ENCODE results near the gene SPTBN1.

SPTBN1 gene

DNA sequence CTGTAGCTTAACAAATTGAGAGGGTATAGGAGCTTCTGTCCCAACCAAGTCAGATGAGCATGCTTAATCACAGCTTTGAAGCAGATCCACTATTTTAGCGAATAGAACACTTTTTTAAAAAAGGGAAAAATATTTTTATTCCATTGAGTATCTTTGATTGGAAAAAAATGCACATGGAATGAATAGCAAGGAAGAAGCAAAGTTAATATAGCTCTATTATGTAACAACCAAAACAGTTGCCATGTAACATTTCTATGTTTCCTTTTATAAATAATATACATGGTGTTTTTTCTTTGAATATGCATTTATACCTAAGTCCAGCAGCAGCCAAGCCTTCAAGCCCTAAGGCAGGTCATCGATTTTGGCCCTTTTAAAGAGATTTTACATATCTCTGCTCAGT is 21.4 kb upstream of the SPTBN1 start:
- intact Hi-C loops (cut with DNase I; ENCODE audit: low total_unique reads) = no loop called here
- H3K36me3 ChIP-seq = no peaks in the 10 kb centered on the region
- no peak overlapping the region for H3K4me3 ChIP-seq
- TF ChIP-seq, protein P1, sequence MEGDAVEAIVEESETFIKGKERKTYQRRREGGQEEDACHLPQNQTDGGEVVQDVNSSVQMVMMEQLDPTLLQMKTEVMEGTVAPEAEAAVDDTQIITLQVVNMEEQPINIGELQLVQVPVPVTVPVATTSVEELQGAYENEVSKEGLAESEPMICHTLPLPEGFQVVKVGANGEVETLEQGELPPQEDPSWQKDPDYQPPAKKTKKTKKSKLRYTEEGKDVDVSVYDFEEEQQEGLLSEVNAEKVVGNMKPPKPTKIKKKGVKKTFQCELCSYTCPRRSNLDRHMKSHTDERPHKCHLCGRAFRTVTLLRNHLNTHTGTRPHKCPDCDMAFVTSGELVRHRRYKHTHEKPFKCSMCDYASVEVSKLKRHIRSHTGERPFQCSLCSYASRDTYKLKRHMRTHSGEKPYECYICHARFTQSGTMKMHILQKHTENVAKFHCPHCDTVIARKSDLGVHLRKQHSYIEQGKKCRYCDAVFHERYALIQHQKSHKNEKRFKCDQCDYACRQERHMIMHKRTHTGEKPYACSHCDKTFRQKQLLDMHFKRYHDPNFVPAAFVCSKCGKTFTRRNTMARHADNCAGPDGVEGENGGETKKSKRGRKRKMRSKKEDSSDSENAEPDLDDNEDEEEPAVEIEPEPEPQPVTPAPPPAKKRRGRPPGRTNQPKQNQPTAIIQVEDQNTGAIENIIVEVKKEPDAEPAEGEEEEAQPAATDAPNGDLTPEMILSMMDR (IDR thresholded peaks at IDR 0.05) = no peak
- H3K27me3 ChIP-seq = no peaks in the 10 kb centered on the region
- H3K9me3 ChIP-seq = no peaks in the 10 kb centered on the region
- DNase-seq = no peak
- H3K4me1 ChIP-seq = peaks cover 0 to 25% (median 2%) of the 10 kb centered on the region in 4 donors
- H3K27ac ChIP-seq = no peak overlapping the region

DNA sequence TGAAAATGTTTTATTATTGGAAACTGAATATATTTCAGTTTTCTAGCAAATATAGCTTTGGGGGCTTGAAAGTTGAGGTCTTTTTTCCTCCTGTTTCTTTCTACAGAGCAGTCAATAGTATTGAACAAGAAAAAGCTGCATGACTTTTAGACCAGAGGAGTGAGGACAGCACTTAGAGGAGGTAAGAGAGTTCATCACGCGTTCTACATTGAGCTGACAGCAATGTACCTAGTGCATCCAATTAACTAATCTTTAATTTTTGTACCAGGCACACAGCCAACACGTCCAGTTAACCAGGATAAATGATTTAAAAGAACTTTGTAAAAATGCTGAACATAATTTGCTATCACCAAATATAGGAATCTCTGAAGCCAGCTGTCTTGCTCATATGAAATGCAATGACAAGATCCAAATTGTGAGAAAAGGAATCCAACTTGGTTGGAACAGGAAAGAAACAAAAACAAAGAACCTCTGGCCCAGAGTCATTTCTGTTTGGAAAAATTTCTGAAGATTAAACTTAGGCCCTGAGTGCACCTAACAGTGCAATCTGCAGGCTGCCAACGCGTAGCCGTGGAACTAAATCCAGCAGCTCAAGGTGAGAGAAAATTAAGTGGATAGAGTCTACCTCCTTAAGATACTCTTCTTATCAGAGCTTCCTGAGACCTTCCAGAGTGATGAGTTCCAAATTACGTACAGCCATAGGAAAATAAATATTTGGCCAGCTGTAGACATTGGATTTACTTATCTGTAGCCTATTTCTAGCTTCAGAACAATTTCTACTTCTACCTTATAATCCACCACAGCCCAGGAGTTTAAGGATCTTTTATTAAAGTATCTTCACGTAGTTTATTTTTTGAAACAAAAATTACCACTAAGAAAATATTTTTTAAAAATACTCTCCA is 20.6 kb upstream of the SPTBN1 start:
- Histone ChIP-seq H3K4me1 (peaks cover 0 to 20% (median 2%) of the 10 kb centered on the region in 4 donors), H3K27me3 (no peaks in the 10 kb centered on the region), H3K4me3 (no peak overlapping the region), H3K27ac (peak overlapping the region in 1 of 2 donors; percentile 10), H3K36me3 (no peaks in the 10 kb centered on the region), H3K9me3 (no peaks in the 10 kb centered on the region)
- TF ChIP-seq, protein P1 (IDR thresholded peaks at IDR 0.05) = no peak
- no peak for DNase-seq
- intact Hi-C loops (cut with DNase I; ENCODE audit: low total_unique reads) = no loop called here

DNA sequence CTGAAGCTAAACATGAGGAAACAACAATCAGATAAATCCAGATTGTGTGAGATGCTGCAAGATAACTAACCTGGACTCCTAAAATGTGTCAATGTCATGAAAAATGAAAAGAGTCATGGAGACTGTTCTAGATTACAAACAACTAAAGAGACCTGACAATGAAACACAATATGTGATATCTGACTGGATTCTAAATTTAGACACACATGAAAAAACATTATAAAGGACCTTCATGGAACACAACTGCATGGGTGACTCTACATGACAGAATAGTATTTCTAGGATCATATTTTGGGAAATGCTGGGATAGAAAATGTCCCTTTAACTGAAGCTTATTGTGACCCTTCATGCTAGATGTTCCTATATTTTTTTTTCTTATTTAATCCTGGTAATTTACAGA is 18.5 kb upstream of the SPTBN1 start:
- intact Hi-C loops (cut with DNase I; ENCODE audit: low total_unique reads) = no loop called here
- no peak overlapping the region for H3K4me3 ChIP-seq
- TF ChIP-seq, protein P1 (IDR thresholded peaks at IDR 0.05) = no peak
- no peak for DNase-seq
- H3K9me3 ChIP-seq = no peaks in the 10 kb centered on the region
- H3K36me3 ChIP-seq = no peaks in the 10 kb centered on the region
- no peaks in the 10 kb centered on the region for H3K27me3 ChIP-seq
- no peak overlapping the region for H3K27ac ChIP-seq
- peaks cover 0 to 20% (median 8%) of the 10 kb centered on the region in 4 donors for H3K4me1 ChIP-seq

DNA sequence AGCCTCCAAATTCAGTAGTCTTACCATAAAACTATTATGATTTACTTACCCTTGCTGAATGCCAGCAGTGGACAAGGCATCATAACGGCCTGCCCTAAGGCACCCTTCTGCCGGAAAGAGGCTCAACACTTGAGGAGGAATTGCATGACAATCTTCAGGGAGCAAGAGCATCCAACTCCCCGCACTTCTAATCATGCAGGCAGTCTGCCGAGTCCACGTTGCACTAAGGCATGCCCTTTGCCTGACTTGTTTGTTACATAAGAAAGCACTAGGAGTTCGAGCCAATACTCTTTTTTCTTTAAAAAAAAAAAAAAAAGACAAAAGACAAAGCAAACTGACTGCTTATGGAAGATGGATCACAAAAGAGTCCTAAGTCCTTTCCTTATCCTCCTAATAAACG is 17.9 kb upstream of the SPTBN1 start:
- H3K4me1 ChIP-seq = peaks cover 0 to 20% (median 8%) of the 10 kb centered on the region in 4 donors
- intact Hi-C loops (cut with DNase I; ENCODE audit: low total_unique reads) = no loop called here
- H3K9me3 ChIP-seq = no peaks in the 10 kb centered on the region
- no peaks in the 10 kb centered on the region for H3K36me3 ChIP-seq
- H3K27ac ChIP-seq = no peak overlapping the region
- TF ChIP-seq, protein P1 (IDR thresholded peaks at IDR 0.05) = no peak
- peak in 1 of 2 donors; percentile 65 for DNase-seq
- H3K27me3 ChIP-seq = no peaks in the 10 kb centered on the region
- H3K4me3 ChIP-seq = no peak overlapping the region

DNA sequence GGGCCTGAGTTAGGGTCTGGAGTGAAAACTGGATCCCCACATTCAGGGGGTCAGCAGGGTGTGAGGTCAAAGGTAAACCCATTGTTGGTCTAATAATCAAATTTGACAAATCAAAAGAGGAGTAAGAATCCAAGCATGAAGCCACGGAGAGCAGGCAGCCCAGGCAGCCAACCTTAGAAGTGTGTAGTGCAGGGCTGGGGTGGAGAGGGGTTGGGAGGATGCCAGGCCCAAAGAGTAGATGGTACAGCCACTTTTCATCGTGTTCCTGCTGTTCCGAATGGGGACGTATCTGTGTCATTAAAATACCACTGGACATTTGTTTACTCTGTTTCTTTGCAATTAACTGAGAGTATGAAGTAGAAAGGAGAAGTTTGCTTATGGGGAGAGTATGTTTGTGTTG is 16.5 kb upstream of the SPTBN1 start:
- TF ChIP-seq, protein P1 (IDR thresholded peaks at IDR 0.05) = no peak
- H3K9me3 ChIP-seq = no peaks in the 10 kb centered on the region
- no peaks in the 10 kb centered on the region for H3K36me3 ChIP-seq
- no peak overlapping the region for H3K4me3 ChIP-seq
- H3K4me1 ChIP-seq = peaks cover 0 to 20% (median 8%) of the 10 kb centered on the region in 4 donors
- intact Hi-C loops (cut with DNase I; ENCODE audit: low total_unique reads) = no loop called here
- no peaks in the 10 kb centered on the region for H3K27me3 ChIP-seq
- DNase-seq = no peak
- no peak overlapping the region for H3K27ac ChIP-seq

All from tibial artery (tissue), 4 donors.